RWPE1 (cell line): ENCODE results near the gene CAPN1.

Experiments used
- CTCF ChIA-PET: fragments of 350-600 bp; sonication (Branson Sonifier 250); formaldehyde crosslinking; extraction: SDS; loops from one replicate; lab custom pipeline; 2021; lab: Yijun Ruan, JAX
- POLR2A ChIA-PET: fragments of 400-600 bp; formaldehyde crosslinking; extraction: SDS; loops from one replicate; lab custom pipeline; 2020; ENCODE audit warnings: antibody characterized with exemption; ENCODE audit not compliant: low non-redundant PET; lab: Yijun Ruan, JAX
- DNase-seq: peaks from one replicate; pipeline ENCODE4 v3.0.0; 2012; ENCODE audit warnings: low spot score
- H3K27ac ChIP-seq: fragments of 450-650 bp; 2 replicates; pipeline ENCODE4 v1.5.1; 2017
- CTCF ChIP-seq: fragments of 450-650 bp; conservative IDR thresholded peaks from 2 replicates; pipeline ENCODE4 v1.5.1; 2017; ENCODE audit warnings: low read depth, mild to moderate bottlenecking

CAPN1 gene

GRCh38 chr11:65159012-65159411 is 22.7 kb upstream of the CAPN1 start:
- no peak overlapping the region for H3K27ac ChIP-seq
- ChIA-PET CTCF (no interaction called here), POLR2A (no interaction called here)
- TF ChIP-seq CTCF, result no peak
- no peak for DNase-seq

GRCh38 chr11:65160643-65161042 is 21.1 kb upstream of the CAPN1 start:
- TF ChIP-seq CTCF, result no peak
- DNase-seq, result no peak
- ChIA-PET CTCF (no interaction called here), POLR2A (no interaction called here)
- H3K27ac ChIP-seq, result no peak overlapping the region

GRCh38 chr11:65163684-65164083 is 18.0 kb upstream of the CAPN1 start:
- ChIA-PET CTCF (interaction anchor here (0.6 kb wide), 1 partner anchor 81 kb away, joined by 5 read pairs; no protein-coding TSS in a partner anchor), POLR2A (no interaction called here)
- no peak overlapping the region for H3K27ac ChIP-seq
- no peak for DNase-seq
- no peak for TF ChIP-seq CTCF

GRCh38 chr11:65165410-65166317 is 16.1 kb upstream of the CAPN1 start:
- TF ChIP-seq CTCF, result no peak
- POLR2A ChIA-PET, result interaction anchor here (0.7 kb wide), 1 partner anchor 79 kb away, joined by 4 read pairs; no protein-coding TSS in a partner anchor
- no peak overlapping the region for H3K27ac ChIP-seq
- CTCF ChIA-PET, result interaction anchor here (0.6 to 0.7 kb wide), 2 partner anchors 15 to 164 kb away, joined by 4 read pairs; no protein-coding TSS in a partner anchor
- no peak for DNase-seq

- POLR2A ChIA-PET, result no interaction called here
- no peak for TF ChIP-seq CTCF
- H3K27ac ChIP-seq, result no peak overlapping the region
- no peak for DNase-seq
- CTCF ChIA-PET, result no interaction called here
Observed at GRCh38 chr11:65166893-65167292, 14.8 kb upstream of the CAPN1 start.

GRCh38 chr11:65167656-65168055 is 14.1 kb upstream of the CAPN1 start:
- ChIA-PET CTCF (no interaction called here), POLR2A (no interaction called here)
- TF ChIP-seq CTCF, result no peak
- H3K27ac ChIP-seq, result no peak overlapping the region
- DNase-seq, result no peak
